Keratinocyte (primary cell): Measurements from ENCODE around the gene SLC25A39. TPM values are rescaled to one million over a fixed set of nuclear protein-coding genes. Genes with fewer than 3 reads are reported as not detected.

Experiments
- DNase-seq: peaks from one replicate; pipeline ENCODE4 v3.0.0-alpha.2; 2011; ENCODE audit warnings: low read depth, missing footprints, low spot score
- FAIRE-seq: peaks from 2 replicates; lab custom pipeline; 2011; peaks lifted over from hg19 to GRCh38; lab: Jason Lieb, UNC
- H2AFZ ChIP-seq: 2 replicates; pipeline ENCODE4 v1.6.0; 2012; ENCODE audit warnings: low read length, control low read depth, inconsistent platforms; ENCODE audit not compliant: control insufficient read depth
- H3K27ac ChIP-seq: 2 replicates; pipeline ENCODE4 v1.5.1; 2011; ENCODE audit warnings: low read length; ENCODE audit not compliant: control insufficient read depth, insufficient read depth
- H3K27me3 ChIP-seq: 3 replicates; pipeline ENCODE4 v1.6.0; 2011; ENCODE audit warnings: low read length; ENCODE audit not compliant: control insufficient read depth, insufficient read depth; ENCODE audit errors: extremely low read depth
- H3K36me3 ChIP-seq, 2 experiments: 2 replicates in 1 of 2; 3 replicates in 1 of 2; pipeline ENCODE4 v1.5.1; 2011; ENCODE audit warnings: low read length in 2 of 2, mild to moderate bottlenecking in 1 of 2; ENCODE audit not compliant: control insufficient read depth in 2 of 2, insufficient read depth in 2 of 2; ENCODE audit errors: extremely low read depth in 1 of 2
- H3K4me1 ChIP-seq: 3 replicates; pipeline ENCODE4 v1.5.1; 2011; ENCODE audit warnings: low read length; ENCODE audit not compliant: control insufficient read depth, insufficient read depth; ENCODE audit errors: extremely low read depth
- H3K4me2 ChIP-seq: 3 replicates; pipeline ENCODE4 v1.6.0; 2011; ENCODE audit warnings: low read depth, low read length; ENCODE audit not compliant: control insufficient read depth, insufficient read depth; ENCODE audit errors: extremely low read depth
- H3K4me3 ChIP-seq, 3 experiments: fragments of 200-600 bp in 1 of 3; sonication (generic) in 1 of 3; 2 replicates in 2 of 3; 3 replicates in 1 of 3; pipeline ENCODE4 v1.5.1; 2011 to 2016; ENCODE audit warnings: low read length in 3 of 3, mild to moderate bottlenecking in 3 of 3, control low read depth in 2 of 3, inconsistent platforms in 1 of 3, low read depth in 1 of 3, mixed read lengths in 1 of 3, mixed run types in 1 of 3, moderate library complexity in 1 of 3; ENCODE audit not compliant: control insufficient read depth in 2 of 3, insufficient read depth in 2 of 3; ENCODE audit errors: extremely low read depth in 1 of 3
- H3K79me2 ChIP-seq: 2 replicates; pipeline ENCODE4 v1.6.0; 2012; ENCODE audit warnings: low read length; ENCODE audit not compliant: control insufficient read depth, insufficient read depth
- H3K9ac ChIP-seq: 3 replicates; pipeline ENCODE4 v1.6.0; 2011; ENCODE audit warnings: low read length; ENCODE audit not compliant: control insufficient read depth, insufficient read depth; ENCODE audit errors: extremely low read depth
- H3K9me1 ChIP-seq: 3 replicates; pipeline ENCODE4 v1.6.0; 2011; ENCODE audit warnings: low read length; ENCODE audit not compliant: control insufficient read depth, insufficient read depth; ENCODE audit errors: extremely low read depth
- H3K9me3 ChIP-seq: 2 replicates; pipeline ENCODE4 v1.5.1; 2012; ENCODE audit warnings: low read depth, low read length; ENCODE audit not compliant: control insufficient read depth
- H4K20me1 ChIP-seq: 3 replicates; pipeline ENCODE4 v1.6.0; 2011; ENCODE audit warnings: low read length; ENCODE audit not compliant: control insufficient read depth, insufficient read depth; ENCODE audit errors: extremely low read depth
- CTCF ChIP-seq, 3 experiments: IDR thresholded peaks in 1 of 3; conservative IDR thresholded peaks in 1 of 3; optimal IDR thresholded peaks in 1 of 3; 2 replicates in 2 of 3; 3 replicates in 1 of 3; pipeline versions ENCODE3 to v1.5.1; 2011; ENCODE audit warnings: low read length in 3 of 3, mild to moderate bottlenecking in 3 of 3, moderate library complexity in 2 of 3, control low read depth in 1 of 3, inconsistent platforms in 1 of 3; ENCODE audit not compliant: insufficient read depth in 2 of 3; ENCODE audit errors: extremely low read depth in 1 of 3
- EZH2 ChIP-seq: IDR thresholded peaks from one replicate; pipeline ENCODE4 v1.6.1; 2012; ENCODE audit warnings: inconsistent platforms, mild to moderate bottlenecking, low read length, moderate library complexity
- dilution Hi-C: fragments of 300-500 bp; cut with MboI; formaldehyde crosslinking; loops from one replicate; pipeline ENCODE4 v1.7.0; 2020; ENCODE audit warnings: low sequenced_read_pairs; ENCODE audit not compliant: extremely low pct_ligation_motif_present
- polyA plus RNA-seq, 5 experiments: library from polyadenylated mRNA; depleted of rRNA in 3 of 5; stranded (reverse) in 3 of 5; stranded (forward) in 1 of 5; unstranded in 1 of 5; fragments of >200 nt; gene quantifications; 1 replicate in 1 of 5; 2 replicates in 3 of 5; 3 replicates in 1 of 5; pipeline versions ENCODE4 v1.2.1 to v1.2.3, GENCODE V29; 2011 to 2012; ENCODE audit warnings: missing spikeins in 2 of 5, low read depth in 1 of 5, low replicate concordance in 1 of 5

Gene SLC25A39
- polyA plus RNA-seq, 1 donor (not counting 4 experiments of a cell fraction or from before 2014, with no cell fraction given), result 108 TPM

- Histone ChIP-seq H3K79me2 (no peaks in the 10 kb centered on the region), H3K4me3 (no peak overlapping the region), H3K9ac (no peak overlapping the region), H3K9me1 (no peaks in the 10 kb centered on the region), H3K27me3 (peaks cover 12% of the 10 kb centered on the region), H3K4me2 (no peak overlapping the region), H4K20me1 (no peaks in the 10 kb centered on the region), H2AFZ (no peak overlapping the region), H3K9me3 (no peaks in the 10 kb centered on the region), H3K36me3 (no peaks in the 10 kb centered on the region), H3K4me1 (no peaks in the 10 kb centered on the region), H3K27ac (no peak overlapping the region)
- TF ChIP-seq EZH2 (no peak), CTCF (optimal IDR thresholded peaks at IDR 0.05 in 1 of 3, IDR thresholded peaks at IDR 0.05 in 1 of 3, conservative IDR thresholded peaks at IDR 0.05 in 1 of 3; ENCODE audit: extremely low read depth in 1 of 3, insufficient read depth in 2 of 3, low read length in 3 of 3) (no peak)
- dilution Hi-C loops, result no loop called here
- DNase-seq (no peak), FAIRE-seq (no peak)
These were observed 35.0 kb upstream of the SLC25A39 start for GRCh38 chr17:44359458-44360143.

- no peak overlapping the region for H3K4me3 ChIP-seq
- H3K4me1 ChIP-seq, result no peaks in the 10 kb centered on the region
- H3K27me3 ChIP-seq, result peaks cover 12% of the 10 kb centered on the region
- no peaks in the 10 kb centered on the region for H3K9me3 ChIP-seq
- FAIRE-seq, result no peak
- TF ChIP-seq CTCF (optimal IDR thresholded peaks at IDR 0.05 in 1 of 3, IDR thresholded peaks at IDR 0.05 in 1 of 3, conservative IDR thresholded peaks at IDR 0.05 in 1 of 3; ENCODE audit: extremely low read depth in 1 of 3, insufficient read depth in 2 of 3, low read length in 3 of 3) (no peak), EZH2 (no peak)
- no peak overlapping the region for H3K4me2 ChIP-seq
- no peaks in the 10 kb centered on the region for H3K36me3 ChIP-seq
- no peaks in the 10 kb centered on the region for H4K20me1 ChIP-seq
- H3K27ac ChIP-seq, result no peak overlapping the region
- H3K9me1 ChIP-seq, result no peaks in the 10 kb centered on the region
- no peak for DNase-seq
- H3K9ac ChIP-seq, result no peak overlapping the region
- no peaks in the 10 kb centered on the region for H3K79me2 ChIP-seq
- no peak overlapping the region for H2AFZ ChIP-seq
- dilution Hi-C loops, result no loop called here
These were observed 34.4 kb upstream of the SLC25A39 start for GRCh38 chr17:44359006-44359405.
